B cell (primary cell): Measurements from ENCODE around the gene CUTC. TPM values are rescaled to one million over a fixed set of nuclear protein-coding genes. Genes with fewer than 3 reads are reported as not detected.

Experiments used
- ATAC-seq: fragments of 200-7000 bp; cut with Tn5 transposase; one replicate; pipeline ENCODE4 v1.10.0; 2021; ENCODE audit warnings: low read depth, mild to moderate bottlenecking, moderate number of reproducible peaks, moderate library complexity
- CTCF ChIA-PET: fragments of 350-600 bp; sonication (Branson Sonifier 250); formaldehyde crosslinking; loops from one replicate; lab custom pipeline; 2021; ENCODE audit warnings: antibody characterized with exemption, inconsistent platforms; lab: Charles Lee
- POLR2A ChIA-PET: fragments of 350-600 bp; sonication (Branson Sonifier 250); formaldehyde crosslinking; loops from one replicate; lab custom pipeline; 2021; ENCODE audit warnings: antibody characterized with exemption; lab: Charles Lee
- DNase-seq: peaks from one replicate; pipeline ENCODE4 v3.0.0; 2013
- H2AFZ ChIP-seq: 2 replicates; pipeline ENCODE4 v1.6.1; 2012; ENCODE audit warnings: mild to moderate bottlenecking, low read depth, low read length; ENCODE audit not compliant: insufficient read depth, poor library complexity, severe bottlenecking
- H3K27ac ChIP-seq, 2 donors: 1 replicate in 1 of 2; 2 replicates in 1 of 2; pipeline ENCODE4 v1.5.1; 2012 to 2013; ENCODE audit warnings: low read length in 2 of 2, mild to moderate bottlenecking in 2 of 2, moderate library complexity in 1 of 2
- H3K27me3 ChIP-seq, 4 experiments: fragments of 200-600 bp in 1 of 4; sonication (generic) in 1 of 4; replicated peaks in 1 of 4; 1 replicate in 2 of 4; 2 replicates in 2 of 4; pipeline versions ENCODE4 v1.6.1 to v1.7.0; 2013 to 2016; ENCODE audit warnings: low read length in 3 of 4, mild to moderate bottlenecking in 2 of 4, mixed read lengths in 1 of 4, moderate library complexity in 1 of 4; ENCODE audit not compliant: insufficient read depth in 4 of 4, control insufficient read depth in 3 of 4; ENCODE audit errors: control extremely low read depth in 1 of 4
- H3K36me3 ChIP-seq, 2 experiments: replicated peaks in 1 of 2; 1 replicate in 1 of 2; 2 replicates in 1 of 2; pipeline versions ENCODE4 v1.6.1 to v1.7.1; 2013; ENCODE audit warnings: low read length in 1 of 2; ENCODE audit not compliant: insufficient read depth in 2 of 2, control insufficient read depth in 1 of 2; ENCODE audit errors: control extremely low read depth in 1 of 2, extremely low read depth in 1 of 2
- H3K4me1 ChIP-seq, 2 donors: fragments of 200-600 bp in 1 of 2; sonication (generic) in 1 of 2; 1 replicate in 1 of 2; 2 replicates in 1 of 2; pipeline versions ENCODE4 v1.5.1 to v1.6.1; 2013 to 2017; ENCODE audit warnings: low read length in 2 of 2; ENCODE audit not compliant: control insufficient read depth in 2 of 2, insufficient read depth in 2 of 2
- H3K4me2 ChIP-seq: replicated peaks from 2 replicates; pipeline ENCODE3; 2012; ENCODE audit warnings: mild to moderate bottlenecking, low read depth, low read length; ENCODE audit not compliant: poor library complexity, severe bottlenecking
- H3K4me3 ChIP-seq, 5 experiments: fragments of 200-600 bp in 1 of 5; sonication (generic) in 1 of 5; 1 replicate in 3 of 5; 2 replicates in 2 of 5; pipeline versions ENCODE4 v1.5.1 to v1.7.0; 2011 to 2016; ENCODE audit warnings: low read length in 4 of 5, mild to moderate bottlenecking in 4 of 5, low read depth in 2 of 5, control low read depth in 1 of 5, moderate library complexity in 1 of 5; ENCODE audit not compliant: insufficient read depth in 1 of 5; ENCODE audit errors: control extremely low read depth in 1 of 5, extremely low read depth in 1 of 5
- H3K79me2 ChIP-seq: fragments of 200-600 bp; sonication (generic); one replicate; pipeline ENCODE4 v1.6.0; 2016; ENCODE audit warnings: low read length; ENCODE audit not compliant: control insufficient read depth, insufficient read depth
- H3K9ac ChIP-seq: fragments of 200-600 bp; sonication (generic); 2 replicates; pipeline ENCODE4 v1.6.1; 2017; ENCODE audit warnings: mild to moderate bottlenecking, low read length, moderate library complexity
- H3K9me3 ChIP-seq, 3 donors: one replicate each; pipeline versions ENCODE4 v1.6.1 to v1.7.1; 2013; ENCODE audit warnings: low read length in 2 of 3; ENCODE audit not compliant: control insufficient read depth in 2 of 3, insufficient read depth in 1 of 3; ENCODE audit errors: control extremely low read depth in 1 of 3
- H4K20me1 ChIP-seq: 2 replicates; pipeline ENCODE4 v1.6.0; 2012; ENCODE audit warnings: mild to moderate bottlenecking, low read length; ENCODE audit not compliant: insufficient read depth, control insufficient read depth, poor library complexity, severe bottlenecking
- H3K27ac Mint-ChIP-seq: one replicate; pipeline ENCODE4 v1.8.0; 2021; ENCODE audit warnings: mixed read lengths
- H3K27me3 Mint-ChIP-seq: one replicate; pipeline ENCODE4 v1.8.0; 2021; ENCODE audit warnings: mixed read lengths
- H3K4me1 Mint-ChIP-seq: one replicate; pipeline ENCODE4 v1.8.0; 2021; ENCODE audit warnings: mixed read lengths
- H3K4me3 Mint-ChIP-seq: one replicate; pipeline ENCODE4 v1.8.0; 2021; ENCODE audit warnings: mixed read lengths
- H3K9me3 Mint-ChIP-seq: one replicate; pipeline ENCODE4 v1.8.0; 2022; ENCODE audit warnings: mixed read lengths; ENCODE audit not compliant: insufficient read depth
- EZH2 ChIP-seq: IDR thresholded peaks from 2 replicates; pipeline ENCODE4 v1.6.1; 2012; ENCODE audit warnings: borderline replicate concordance, low read depth, mild to moderate bottlenecking, moderate library complexity, low read length; ENCODE audit not compliant: insufficient read depth, poor library complexity, severe bottlenecking
- WGBS: methylation state at CpG from one replicate; pipeline ENCODE4 v1.1.5; 2013; ENCODE audit warnings: missing lambda C conversion rate; ENCODE audit not compliant: insufficient coverage; 5-methylcytosine and 5-hydroxymethylcytosine counted together
- intact Hi-C: fragments of 100-400 bp; cut with micrococcal nuclease; formaldehyde crosslinking; loops from one replicate; pipeline ENCODE4 v1.10.0; 2022
- polyA plus RNA-seq: library from polyadenylated mRNA; depleted of rRNA; stranded (reverse); fragments of >200 nt; gene quantifications from 2 replicates; pipeline ENCODE4 v1.2.3, GENCODE V29; 2012
- total RNA-seq, 2 donors: library from RNA; stranded (reverse); fragments of 120-200 nt in 1 of 2; gene quantifications; 1 replicate in 1 of 2; 2 replicates in 1 of 2; pipeline versions ENCODE4 v1.2.3 to v1.2.4, GENCODE V29; 2013 to 2022
- TF ChIP-seq, protein P1 (sequence below): fragments of 200-600 bp; IDR thresholded peaks from one replicate; pipeline ENCODE4 v1.8.0; 2022; ENCODE audit warnings: antibody characterized with exemption, mild to moderate bottlenecking

The CUTC gene
- total and polyA plus RNA-seq, 2 donors (not counting 1 experiment from before 2014, with no cell fraction given), result 22.8 to 33.3 TPM

DNA sequence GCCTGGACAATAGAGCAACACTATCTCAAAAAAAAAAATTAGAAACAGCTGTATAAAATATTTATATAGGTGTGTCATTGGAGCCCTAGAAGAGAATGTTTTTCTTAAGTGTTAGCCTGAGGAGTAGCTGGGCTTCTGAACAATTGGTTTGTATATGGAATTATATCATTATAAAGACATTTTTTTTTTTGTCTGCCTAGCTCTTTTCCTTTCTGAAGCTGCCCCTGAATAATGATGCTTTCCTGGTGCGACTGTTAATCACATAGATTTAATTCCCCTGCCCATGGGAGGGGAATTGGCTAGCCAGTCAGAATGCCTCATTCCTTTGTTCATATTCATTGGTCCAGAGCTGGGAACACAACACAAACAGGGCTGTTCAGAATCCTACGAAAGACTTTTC is 36.5 kb downstream of the CUTC start:
- no peak for TF ChIP-seq EZH2
- TF ChIP-seq, protein P1, sequence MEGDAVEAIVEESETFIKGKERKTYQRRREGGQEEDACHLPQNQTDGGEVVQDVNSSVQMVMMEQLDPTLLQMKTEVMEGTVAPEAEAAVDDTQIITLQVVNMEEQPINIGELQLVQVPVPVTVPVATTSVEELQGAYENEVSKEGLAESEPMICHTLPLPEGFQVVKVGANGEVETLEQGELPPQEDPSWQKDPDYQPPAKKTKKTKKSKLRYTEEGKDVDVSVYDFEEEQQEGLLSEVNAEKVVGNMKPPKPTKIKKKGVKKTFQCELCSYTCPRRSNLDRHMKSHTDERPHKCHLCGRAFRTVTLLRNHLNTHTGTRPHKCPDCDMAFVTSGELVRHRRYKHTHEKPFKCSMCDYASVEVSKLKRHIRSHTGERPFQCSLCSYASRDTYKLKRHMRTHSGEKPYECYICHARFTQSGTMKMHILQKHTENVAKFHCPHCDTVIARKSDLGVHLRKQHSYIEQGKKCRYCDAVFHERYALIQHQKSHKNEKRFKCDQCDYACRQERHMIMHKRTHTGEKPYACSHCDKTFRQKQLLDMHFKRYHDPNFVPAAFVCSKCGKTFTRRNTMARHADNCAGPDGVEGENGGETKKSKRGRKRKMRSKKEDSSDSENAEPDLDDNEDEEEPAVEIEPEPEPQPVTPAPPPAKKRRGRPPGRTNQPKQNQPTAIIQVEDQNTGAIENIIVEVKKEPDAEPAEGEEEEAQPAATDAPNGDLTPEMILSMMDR, result no peak
- Histone ChIP-seq H2AFZ (no peak overlapping the region), H3K4me3 (no peak overlapping the region), H3K9me3 (no peaks in the 10 kb centered on the region), H3K4me2 (no peak overlapping the region), H3K27ac (no peak overlapping the region), H3K9ac (no peak overlapping the region), H3K36me3 (peaks cover 0 to 2% of the 10 kb centered on the region in 2 experiments), H3K27me3 (no peaks in the 10 kb centered on the region), H3K79me2 (no peaks in the 10 kb centered on the region), H3K4me1 (no peaks in the 10 kb centered on the region), H4K20me1 (no peaks in the 10 kb centered on the region)
- DNase-seq (no peak), ATAC-seq (no peak)
- intact Hi-C loops, result no loop called here
- WGBS, result 93% methylated on average over 2 of the region's 2 CpGs
- Mint-ChIP-seq H3K27ac (no peak overlapping the region), H3K27me3 (no peaks in the 10 kb centered on the region), H3K9me3 (no peaks in the 10 kb centered on the region), H3K4me1 (peaks cover 2% of the 10 kb centered on the region), H3K4me3 (no peak overlapping the region)
- CTCF ChIA-PET, result no interaction called here
- POLR2A ChIA-PET, result no interaction called here

DNA sequence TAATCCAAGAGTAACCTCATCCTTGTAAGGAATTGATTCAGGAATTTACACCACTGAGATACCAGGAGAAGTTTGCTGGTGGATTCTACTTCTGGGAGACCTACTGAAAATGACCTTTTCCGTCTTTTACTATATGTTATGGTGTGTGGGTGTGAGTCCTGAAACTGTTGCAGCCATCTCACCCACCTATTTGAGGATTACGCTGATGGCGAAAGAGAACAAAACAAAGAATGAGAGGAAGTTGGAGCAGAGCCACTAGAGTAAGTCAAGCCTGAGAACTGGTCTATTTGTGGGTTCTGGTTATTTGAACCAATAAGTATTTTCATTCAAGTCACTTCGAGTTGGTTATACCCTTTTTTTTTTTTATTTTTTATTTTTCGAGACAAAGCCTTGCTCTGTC is 37.7 kb downstream of the CUTC start:
- no peak overlapping the region for H3K27ac Mint-ChIP-seq
- WGBS, result 58% methylated on average over 2 of the region's 5 CpGs
- H3K4me1 Mint-ChIP-seq, result no peaks in the 10 kb centered on the region
- Histone ChIP-seq H2AFZ (no peak overlapping the region), H3K9me3 (no peaks in the 10 kb centered on the region), H3K27ac (no peak overlapping the region), H3K4me2 (no peak overlapping the region), H3K27me3 (no peaks in the 10 kb centered on the region), H4K20me1 (no peaks in the 10 kb centered on the region), H3K79me2 (no peaks in the 10 kb centered on the region), H3K4me1 (no peaks in the 10 kb centered on the region), H3K4me3 (no peak overlapping the region), H3K36me3 (no peaks in the 10 kb centered on the region), H3K9ac (no peak overlapping the region)
- ATAC-seq (no peak), DNase-seq (no peak)
- ChIA-PET POLR2A (no interaction called here), CTCF (no interaction called here)
- TF ChIP-seq, protein P1, result no peak
- no peak for TF ChIP-seq EZH2
- no peak overlapping the region for H3K4me3 Mint-ChIP-seq
- no peaks in the 10 kb centered on the region for H3K9me3 Mint-ChIP-seq
- no peaks in the 10 kb centered on the region for H3K27me3 Mint-ChIP-seq
- intact Hi-C loops, result no loop called here
